Jurkat, Clone E6-1 (cell line): ENCODE results near the gene NOTCH1. TPM values are rescaled to one million over a fixed set of nuclear protein-coding genes. Genes with fewer than 3 reads are reported as not detected.
A peak's percentile ranks its signal among the peaks of the same experiment; 100 is the strongest.

Source experiments
- DNase-seq: peaks from one replicate; pipeline ENCODE4 v3.0.0-alpha.2; 2011; ENCODE audit warnings: low read depth, low spot score
- H3K4me3 ChIP-seq: 2 replicates; pipeline ENCODE4 v1.5.1; 2011; ENCODE audit warnings: mild to moderate bottlenecking, low read length, control low read depth, moderate library complexity
- polyA plus RNA-seq: library from polyadenylated mRNA; unstranded; fragments of >200 nt; gene quantifications from one replicate; pipeline ENCODE4 v1.2.1, GENCODE V29; 2012; ENCODE audit warnings: missing spikeins; ENCODE audit not compliant: insufficient read length, insufficient read depth

The NOTCH1 gene
- 15.5 TPM for polyA plus RNA-seq

- peak within 1 kb of the TSS; percentile 60 for H3K4me3 ChIP-seq
- DNase-seq = peak; percentile 94
Observed at GRCh38 chr9:136545965-136546696, at the start of gene NOTCH1. TSS of gene NOTCH1 (minus strand) at chr9:136546048. CDS start at chr9:136545786, 262 bp downstream.

GRCh38 chr9:136594492-136594891 lies 48.6 kb upstream of the NOTCH1 start:
- H3K4me3 ChIP-seq = no peak overlapping the region
- DNase-seq = no peak

- no peak for DNase-seq
- H3K4me3 ChIP-seq = no peak overlapping the region
Observed at GRCh38 chr9:136593581-136593980, 47.7 kb upstream of the NOTCH1 start.

- no peak overlapping the region for H3K4me3 ChIP-seq
- DNase-seq = no peak
Observed at GRCh38 chr9:136592666-136593065, 46.8 kb upstream of the NOTCH1 start.

GRCh38 chr9:136590821-136591752 lies 45.2 kb upstream of the NOTCH1 start:
- no peak for DNase-seq
- H3K4me3 ChIP-seq = no peak overlapping the region

GRCh38 chr9:136589766-136590763 lies 44.2 kb upstream of the NOTCH1 start:
- H3K4me3 ChIP-seq = no peak overlapping the region
- no peak for DNase-seq

GRCh38 chr9:136588663-136589464 lies 43.0 kb upstream of the NOTCH1 start:
- peak overlapping the region; percentile 46 for H3K4me3 ChIP-seq
- no peak for DNase-seq

GRCh38 chr9:136587944-136588662 lies 42.3 kb upstream of the NOTCH1 start:
- H3K4me3 ChIP-seq = peak overlapping the region; percentile 46
- DNase-seq = peak; percentile 90

- no peak for DNase-seq
- no peak overlapping the region for H3K4me3 ChIP-seq
Observed at GRCh38 chr9:136587145-136587943, 41.5 kb upstream of the NOTCH1 start.

- DNase-seq = no peak
- no peak overlapping the region for H3K4me3 ChIP-seq
Observed at GRCh38 chr9:136586391-136586953, 40.6 kb upstream of the NOTCH1 start.

GRCh38 chr9:136585531-136586120 lies 39.8 kb upstream of the NOTCH1 start:
- no peak for DNase-seq
- H3K4me3 ChIP-seq = no peak overlapping the region

- no peak for DNase-seq
Observed at GRCh38 chr9:136584934-136585333, 39.1 kb upstream of the NOTCH1 start.

GRCh38 chr9:136584401-136584932 lies 38.6 kb upstream of the NOTCH1 start:
- DNase-seq = no peak
- H3K4me3 ChIP-seq = no peak overlapping the region

More at GRCh38 chr9:136584934-136585333, 39.1 kb upstream of the NOTCH1 start:
- no peak overlapping the region for H3K4me3 ChIP-seq

- H3K4me3 ChIP-seq = no peak overlapping the region
- DNase-seq = no peak
Observed at GRCh38 chr9:136582977-136583735, 37.3 kb upstream of the NOTCH1 start.
